Bone marrow (tissue), 2 donors: ENCODE measurements around the gene ADGRG1.
"Not testable (repeated sequence)": the region's sequence is repeated elsewhere in the genome, so short reads cannot be mapped to it uniquely, and the experiment has no call there.

Experiments used
- DNase-seq, 2 donors: peaks; one replicate each; lab custom pipeline; 2025; lab: John Stamatoyannopoulos, UW

ADGRG1 gene

GRCh38 chr16:57698812-57699405 lies 70.5 kb downstream of the ADGRG1 start:
- no peak for DNase-seq

DNA sequence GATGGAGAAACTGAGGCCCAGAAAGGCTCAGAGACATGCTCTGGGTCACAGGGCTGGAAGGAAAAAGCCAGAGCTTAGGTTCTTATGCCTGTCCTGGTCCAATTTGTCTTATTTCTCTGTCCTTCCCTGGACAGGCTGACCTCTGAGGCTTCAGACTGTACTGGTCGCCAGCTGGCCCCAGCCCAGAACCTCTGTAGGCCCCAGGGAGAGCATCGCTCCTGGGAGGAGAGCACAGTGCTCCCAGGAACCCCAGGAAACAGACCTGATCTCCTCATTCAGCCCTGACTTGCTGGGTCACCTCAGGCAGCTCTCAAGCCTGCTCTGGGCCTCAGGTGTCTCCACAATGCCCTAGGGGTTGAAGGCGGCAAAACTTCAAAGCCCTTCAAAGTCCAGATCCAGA lies 71.1 kb downstream of the ADGRG1 start:
- no peak for DNase-seq

DNA sequence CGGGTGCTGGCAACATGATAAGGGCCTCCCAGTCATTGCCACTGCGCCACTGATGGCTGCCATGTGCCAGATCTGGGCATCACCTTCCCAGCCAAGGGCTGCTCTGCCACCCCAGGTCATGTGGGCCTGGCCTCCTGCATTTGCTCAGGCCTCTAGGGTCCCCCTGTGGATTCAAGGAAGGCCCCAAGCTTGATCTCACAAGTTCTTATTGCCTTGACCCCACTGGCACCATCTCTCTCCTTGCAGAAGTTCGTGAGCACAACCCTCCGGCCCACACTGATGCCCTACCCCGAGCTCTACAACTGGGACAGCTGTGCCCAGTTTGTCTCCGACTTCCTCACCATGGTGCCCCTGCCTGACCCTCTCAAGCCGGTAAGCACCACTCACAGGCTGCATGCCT lies 71.5 kb downstream of the ADGRG1 start:
- DNase-seq, result no peak

- no peak for DNase-seq
Measured at GRCh38 chr16:57700781-57701551, 72.5 kb downstream of the ADGRG1 start.

DNA sequence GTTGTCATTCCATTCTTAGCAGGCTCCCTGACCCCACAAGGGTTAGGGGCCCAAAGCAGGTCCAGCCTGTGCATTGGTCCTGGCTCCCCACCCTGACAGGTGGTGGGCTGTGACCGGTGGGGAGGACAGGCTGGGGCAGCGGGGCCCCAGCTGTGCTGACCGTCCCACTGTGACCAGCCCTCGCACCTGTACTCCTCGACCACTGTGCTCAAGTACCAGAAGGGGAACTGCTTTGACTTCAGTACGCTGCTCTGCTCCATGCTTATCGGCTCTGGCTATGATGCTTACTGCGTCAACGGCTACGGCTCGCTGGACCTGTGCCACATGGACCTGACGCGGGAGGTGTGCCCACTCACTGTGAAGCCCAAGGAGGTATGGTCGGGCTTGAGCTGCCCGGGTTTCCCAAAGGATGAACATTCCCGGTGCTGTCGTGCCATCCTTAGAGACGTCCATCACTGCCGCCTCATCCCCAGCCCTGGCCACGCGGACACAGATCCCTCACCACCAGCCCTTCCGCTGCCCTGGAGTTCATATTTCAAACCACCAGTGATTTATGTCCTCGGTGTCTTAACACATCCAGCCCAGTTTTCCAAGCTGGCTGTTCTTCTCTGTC lies 73.4 kb downstream of the ADGRG1 start:
- DNase-seq, result no peak

GRCh38 chr16:57703416-57704010 lies 75.1 kb downstream of the ADGRG1 start:
- DNase-seq, result no peak

DNA sequence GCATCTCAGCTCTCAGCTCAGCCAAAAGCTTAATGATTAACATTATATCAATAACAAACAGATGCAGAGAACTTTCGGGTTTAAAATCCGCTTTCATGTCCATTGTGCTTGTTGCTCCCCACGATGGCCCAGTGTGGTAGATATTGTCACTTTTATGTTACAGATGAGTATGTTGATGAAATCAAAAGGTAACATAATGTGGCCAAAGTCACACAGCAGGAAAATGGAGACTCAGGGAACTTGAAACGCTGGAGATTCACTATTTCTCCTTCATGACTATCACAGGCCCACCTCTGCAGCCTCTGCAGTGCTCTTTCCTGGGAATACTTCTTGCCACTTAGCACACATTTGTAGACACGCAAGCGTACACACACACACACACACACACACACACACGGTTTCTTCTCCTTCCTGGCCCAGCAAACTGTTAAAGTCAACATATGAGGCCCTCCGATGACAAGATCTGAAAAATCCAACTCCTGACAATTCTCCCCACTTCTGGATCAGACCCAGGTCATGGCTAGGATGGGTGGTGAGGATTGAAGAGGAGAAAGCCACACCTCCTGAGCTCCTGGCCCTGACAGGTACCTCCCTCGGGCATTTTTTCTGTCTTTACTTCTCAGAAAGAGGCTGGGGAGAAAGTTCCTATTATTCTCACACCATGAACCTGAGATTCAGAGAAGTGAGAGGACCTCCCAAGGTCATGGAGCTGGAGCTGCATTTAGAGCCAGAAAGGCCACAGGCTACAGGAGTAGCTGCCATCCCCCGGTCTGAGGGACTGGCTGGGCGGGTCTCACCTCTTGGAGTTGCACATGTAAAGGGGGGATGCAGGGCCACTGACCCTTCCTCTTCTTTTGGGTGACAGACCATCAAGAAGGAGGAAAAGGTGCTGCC lies 75.8 kb downstream of the ADGRG1 start:
- no peak for DNase-seq

DNA sequence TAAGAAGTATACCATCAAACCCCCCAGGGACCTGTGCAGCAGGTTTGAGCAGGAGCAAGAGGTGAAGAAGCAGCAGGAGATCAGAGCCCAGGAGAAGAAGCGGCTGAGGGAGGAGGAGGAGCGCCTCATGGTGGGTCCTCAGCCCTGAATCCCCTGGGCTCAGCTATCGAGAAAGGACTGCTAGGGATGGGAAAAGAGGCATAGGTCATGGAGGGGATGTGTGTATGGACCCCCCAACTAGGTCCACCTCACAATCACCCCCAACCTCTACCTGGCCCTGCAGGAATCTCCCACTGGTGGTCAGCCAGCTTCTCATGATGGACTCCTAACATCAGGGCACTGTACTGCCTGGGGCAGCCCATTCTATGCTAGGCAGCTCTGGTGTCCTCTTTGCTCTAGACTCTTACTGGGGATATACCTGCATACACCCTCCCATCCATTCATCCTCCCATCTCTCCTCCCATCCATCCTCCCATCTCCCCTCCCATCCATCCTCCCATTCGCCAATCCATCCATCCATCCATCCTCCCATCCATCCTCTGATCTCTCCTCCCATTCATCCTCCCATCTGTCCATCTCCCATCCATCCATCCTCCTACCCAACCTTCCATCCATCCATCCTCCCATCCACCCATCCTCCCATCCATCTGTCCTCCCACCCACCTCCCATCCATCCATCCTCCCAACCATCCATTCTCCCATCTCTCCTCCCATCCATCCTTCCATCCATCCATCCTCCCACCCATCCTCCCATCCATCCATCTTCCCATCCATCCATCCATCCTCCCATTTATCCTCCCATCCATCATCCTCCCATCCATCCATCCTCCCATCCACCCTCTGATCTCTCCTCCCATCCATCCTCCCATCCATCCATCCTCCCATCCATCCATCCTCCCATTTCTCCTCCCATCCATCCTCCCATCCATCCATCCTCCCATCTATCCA lies 76.7 kb downstream of the ADGRG1 start:
- no peak for DNase-seq

GRCh38 chr16:57706717-57707116 lies 78.3 kb downstream of the ADGRG1 start:
- DNase-seq, result no peak

- no peak for DNase-seq
Measured at GRCh38 chr16:57707331-57707730, 78.9 kb downstream of the ADGRG1 start.

DNA sequence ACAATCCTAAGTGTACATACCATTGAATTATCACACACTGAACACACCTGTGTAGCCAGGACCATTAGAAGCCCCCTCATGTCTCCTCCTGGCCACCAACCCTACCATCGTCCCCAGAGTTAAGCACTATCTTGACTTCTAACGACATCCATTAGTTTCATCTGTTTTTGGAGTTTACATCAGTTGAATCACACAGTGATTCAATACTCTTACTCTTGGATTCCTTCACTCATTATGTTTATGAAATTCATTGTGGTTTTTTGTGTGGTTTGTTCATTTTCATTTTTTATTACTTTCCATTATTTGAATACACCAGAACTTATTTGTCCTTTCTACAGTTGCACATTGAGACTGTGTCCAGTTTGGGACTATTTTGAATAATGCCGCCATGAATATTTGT lies 79.7 kb downstream of the ADGRG1 start:
- no peak for DNase-seq

GRCh38 chr16:57709663-57710062 lies 81.2 kb downstream of the ADGRG1 start:
- DNase-seq, result no peak

DNA sequence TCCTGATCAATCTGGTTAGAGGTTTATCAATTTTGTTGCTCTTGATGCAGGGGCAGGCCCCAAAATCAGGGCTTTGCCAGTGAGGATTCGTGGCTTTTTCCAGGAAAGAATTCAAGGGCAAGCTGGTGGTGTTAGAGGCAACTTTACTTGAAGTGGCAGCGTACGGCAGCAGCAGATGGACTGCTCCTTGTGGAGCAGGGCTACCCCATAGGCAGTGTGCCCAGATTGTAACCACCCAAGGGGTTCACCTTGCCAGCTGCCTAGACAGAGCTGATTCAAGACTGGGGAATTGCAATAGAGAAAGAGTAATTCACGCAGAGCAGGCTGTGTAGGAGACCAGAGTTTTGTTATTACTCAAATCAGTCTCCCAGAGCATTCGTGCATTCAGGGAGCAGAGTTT lies 82.9 kb downstream of the ADGRG1 start:
- DNase-seq, result no peak

DNA sequence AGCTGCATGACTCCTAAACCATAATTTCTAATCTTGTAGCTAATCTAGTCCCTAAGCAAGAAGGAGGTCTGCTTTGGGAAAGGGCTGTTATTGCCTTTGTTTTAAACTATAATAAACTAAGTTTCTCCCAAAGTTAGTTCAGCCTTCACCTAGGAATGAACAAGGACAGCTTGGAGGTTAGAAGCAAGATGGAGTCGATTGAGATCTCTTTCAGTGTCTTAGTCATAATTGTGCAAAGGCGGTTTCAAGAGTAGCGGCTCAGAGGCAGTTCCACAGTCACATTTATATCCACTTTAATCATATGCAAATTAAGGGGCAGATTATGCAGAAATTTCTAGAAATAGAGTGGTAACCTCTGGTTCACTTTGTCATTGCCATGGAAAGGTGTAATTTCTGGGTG lies 83.6 kb downstream of the ADGRG1 start:
- no peak for DNase-seq

DNA sequence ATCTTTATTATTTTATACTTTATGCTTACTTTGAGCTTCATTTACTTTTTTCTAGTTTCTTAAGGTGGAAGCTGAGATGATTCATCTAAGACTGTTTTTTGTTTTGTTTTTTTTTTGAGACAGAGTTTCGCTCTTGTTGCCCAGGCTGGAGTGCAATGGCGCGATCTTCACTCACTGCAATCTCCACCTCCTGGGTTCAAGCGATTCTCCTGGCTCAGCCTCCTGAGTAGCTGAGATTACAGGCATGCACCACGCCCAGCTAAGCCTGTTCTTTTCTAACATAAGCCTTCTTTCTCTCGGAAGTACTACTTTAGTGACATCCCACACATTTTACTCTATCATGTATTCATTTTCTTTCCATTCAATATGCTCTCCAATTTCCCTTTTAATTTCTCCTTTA lies 84.1 kb downstream of the ADGRG1 start:
- not testable (repeated sequence) for DNase-seq

DNA sequence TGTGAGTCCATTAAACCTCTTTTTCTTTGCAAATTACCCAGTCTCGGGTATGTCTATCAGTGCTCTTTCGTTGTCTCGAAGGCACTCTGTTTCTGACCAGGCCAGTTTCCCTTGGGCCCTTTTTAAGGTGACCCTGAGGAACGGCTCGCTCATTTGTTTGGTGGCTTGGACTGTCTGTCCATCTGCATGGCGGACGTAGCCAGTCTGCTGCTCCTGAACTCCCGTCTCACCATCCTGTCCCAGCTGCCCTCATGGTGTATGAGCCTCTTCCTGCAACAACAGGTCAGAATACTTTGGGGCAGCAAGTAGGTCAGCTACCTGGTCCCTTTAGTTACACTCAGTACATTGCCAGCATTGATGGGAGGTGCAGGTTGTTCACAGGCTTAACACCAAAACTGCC lies 85.2 kb downstream of the ADGRG1 start:
- no peak for DNase-seq

DNA sequence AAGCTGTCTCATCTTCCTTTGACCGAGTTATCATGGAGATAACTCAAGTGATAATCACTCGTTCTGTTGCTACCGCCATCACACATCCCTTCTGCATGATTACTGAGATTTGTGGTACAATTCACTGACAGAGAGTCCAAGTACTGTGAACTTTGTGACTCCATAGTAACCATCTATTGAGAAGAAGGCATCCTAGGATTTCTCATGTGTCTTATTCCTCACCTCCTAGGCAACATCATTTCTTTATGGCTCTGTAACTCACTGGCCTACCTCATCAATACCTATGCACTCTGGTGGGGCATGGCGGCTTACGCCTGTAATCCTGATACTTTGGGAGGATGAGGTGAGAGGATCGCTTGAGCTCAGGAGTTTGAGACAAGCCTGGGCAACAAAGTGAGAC lies 85.6 kb downstream of the ADGRG1 start:
- DNase-seq, result no peak
